SK-N-MC (cell line): ENCODE data around the gene TRPM1.

ENCODE experiments used
- EZH2 ChIP-seq: fragments of 200-600 bp; sonication (generic); IDR thresholded peaks from one replicate; pipeline ENCODE4 v1.6.1; 2017; ENCODE audit warnings: antibody characterized with exemption
- FOXP2 ChIP-seq: optimal IDR thresholded peaks from 2 replicates; pipeline ENCODE3; 2011; ENCODE audit warnings: mild to moderate bottlenecking, moderate library complexity; ENCODE audit not compliant: insufficient read depth; ENCODE audit errors: extremely low read length, control extremely low read depth
- POLR2AphosphoS5 ChIP-seq: IDR thresholded peaks from 2 replicates; pipeline ENCODE4 v1.6.1; 2012; ENCODE audit warnings: mild to moderate bottlenecking, low read depth, low read length, borderline replicate concordance

DNA sequence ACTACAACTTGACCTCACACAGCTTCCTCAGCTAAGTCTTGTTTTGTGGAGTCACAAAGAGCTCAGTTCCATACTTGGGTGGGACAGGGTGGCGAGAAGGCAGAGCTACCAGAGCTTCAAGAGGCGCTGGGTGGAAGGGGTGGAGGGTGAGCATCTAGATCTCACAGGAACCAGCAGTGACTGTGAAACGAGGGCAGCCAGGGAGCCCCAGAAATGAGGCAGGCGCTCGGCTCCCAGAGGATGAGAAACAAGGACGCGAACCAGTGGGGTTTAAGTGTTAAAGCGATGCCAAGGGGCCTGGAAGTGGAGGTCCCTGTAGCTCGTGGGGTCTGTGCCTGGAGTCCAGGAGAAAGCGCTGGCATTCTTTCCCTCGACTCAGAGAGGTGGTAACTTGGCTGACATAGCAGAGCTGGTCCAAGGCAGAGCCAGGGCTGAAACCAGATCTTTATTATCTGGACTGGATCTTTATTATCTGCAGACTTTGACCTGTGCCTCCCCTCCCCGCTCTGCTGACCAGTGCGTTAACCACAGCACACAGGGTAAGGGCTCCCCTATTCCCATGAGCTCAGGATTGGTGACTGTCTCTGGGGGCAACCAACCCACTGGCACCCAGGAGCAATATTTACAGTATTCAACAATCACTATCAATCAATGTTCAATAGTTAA is 26.2 kb upstream of the TRPM1 start:
- TF ChIP-seq EZH2: no peak
- no peak for TF ChIP-seq POLR2AphosphoS5
- no peak for TF ChIP-seq FOXP2
